Measurements from ENCODE around the gene RTCB.
"Not testable (repeated sequence)": the region's sequence is repeated elsewhere in the genome, so short reads cannot be mapped to it uniquely, and the experiment has no call there.

RTCB gene

GRCh38 chr22:32395107-32395506 is 16.9 kb downstream of the RTCB start:
- in situ Hi-C loops (cut with MboI; ENCODE audit: low sequenced_read_pairs) = no loop called here

- in situ Hi-C loops (cut with MboI; ENCODE audit: low sequenced_read_pairs) = no loop called here
Measured at GRCh38 chr22:32389685-32390084, 22.4 kb downstream of the RTCB start.

GRCh38 chr22:32385681-32386080 is 26.4 kb downstream of the RTCB start:
- in situ Hi-C loops (cut with MboI; ENCODE audit: low sequenced_read_pairs) = no loop called here

- in situ Hi-C loops (cut with MboI; ENCODE audit: low sequenced_read_pairs) = no loop called here
Measured at GRCh38 chr22:32380991-32381390, 31.1 kb downstream of the RTCB start.

GRCh38 chr22:32378707-32379272 is 33.3 kb downstream of the RTCB start:
- in situ Hi-C loops (cut with MboI; ENCODE audit: low sequenced_read_pairs) = no loop called here

- in situ Hi-C loops (cut with MboI; ENCODE audit: low sequenced_read_pairs) = no loop called here
Measured at GRCh38 chr22:32376681-32377080, 35.4 kb downstream of the RTCB start.

- in situ Hi-C loops (cut with MboI; ENCODE audit: low sequenced_read_pairs) = no loop called here
Measured at GRCh38 chr22:32375678-32376450, 36.2 kb downstream of the RTCB start.

- in situ Hi-C loops (cut with MboI; ENCODE audit: low sequenced_read_pairs) = no loop called here
Measured at GRCh38 chr22:32364210-32364609, 47.8 kb downstream of the RTCB start.

- in situ Hi-C loops (cut with MboI; ENCODE audit: low sequenced_read_pairs) = no loop called here
Measured at GRCh38 chr22:32361257-32361656, 50.8 kb downstream of the RTCB start.

GRCh38 chr22:32360096-32360495 is 52.0 kb downstream of the RTCB start:
- in situ Hi-C loops (cut with MboI; ENCODE audit: low sequenced_read_pairs) = not testable (repeated sequence)

GRCh38 chr22:32357567-32357966 is 54.5 kb downstream of the RTCB start, which contains the start of gene RFPL3:
Gene RFPL3 (plus strand): TSS chr22:32357867. CDS start chr22:32358072, 205 bp downstream.
- in situ Hi-C loops (cut with MboI; ENCODE audit: low sequenced_read_pairs) = not testable (repeated sequence)

- in situ Hi-C loops (cut with MboI; ENCODE audit: low sequenced_read_pairs) = no loop called here
Measured at GRCh38 chr22:32355760-32356159, 56.3 kb downstream of the RTCB start.

- in situ Hi-C loops (cut with MboI; ENCODE audit: low sequenced_read_pairs) = no loop called here
Measured at GRCh38 chr22:32354360-32355351, 57.4 kb downstream of the RTCB start.

GRCh38 chr22:32353840-32354239 is 58.2 kb downstream of the RTCB start:
- in situ Hi-C loops (cut with MboI; ENCODE audit: low sequenced_read_pairs) = no loop called here

- in situ Hi-C loops (cut with MboI; ENCODE audit: low sequenced_read_pairs) = no loop called here
Measured at GRCh38 chr22:32353292-32353691, 58.8 kb downstream of the RTCB start.

GRCh38 chr22:32352681-32353080 is 59.4 kb downstream of the RTCB start:
- in situ Hi-C loops (cut with MboI; ENCODE audit: low sequenced_read_pairs) = no loop called here

GRCh38 chr22:32351875-32352274 is 60.2 kb downstream of the RTCB start:
- in situ Hi-C loops (cut with MboI; ENCODE audit: low sequenced_read_pairs) = not testable (repeated sequence)

- in situ Hi-C loops (cut with MboI; ENCODE audit: low sequenced_read_pairs) = no loop called here
Measured at GRCh38 chr22:32348031-32348611, 63.9 kb downstream of the RTCB start.

- in situ Hi-C loops (cut with MboI; ENCODE audit: low sequenced_read_pairs) = no loop called here
Measured at GRCh38 chr22:32343941-32344340, 68.1 kb downstream of the RTCB start.

- in situ Hi-C loops (cut with MboI; ENCODE audit: low sequenced_read_pairs) = no loop called here
Measured at GRCh38 chr22:32342977-32343376, 69.1 kb downstream of the RTCB start.

Data from HL-60/S4 treated with retinoic acid at 250 ng/mL for 4 days and 3 days (cell line).